Measurements from ENCODE around the gene GRIN2A.

The GRIN2A gene

GRCh38 chr16:9846362-9847099 lies 335.7 kb downstream of the GRIN2A start:
- DNase-seq = no peak

- DNase-seq = peak; percentile 15 to 27
These were observed 336.4 kb downstream of the GRIN2A start for GRCh38 chr16:9845661-9846361.

GRCh38 chr16:9844361-9844760 lies 337.9 kb downstream of the GRIN2A start:
- no peak for DNase-seq

- DNase-seq = no peak
These were observed 338.7 kb downstream of the GRIN2A start for GRCh38 chr16:9843424-9844018.

GRCh38 chr16:9840761-9841665 lies 341.2 kb downstream of the GRIN2A start:
- no peak for DNase-seq

- no peak for DNase-seq
These were observed 344.7 kb downstream of the GRIN2A start for GRCh38 chr16:9837481-9837880.

- no peak for DNase-seq
These were observed 346.0 kb downstream of the GRIN2A start for GRCh38 chr16:9836118-9836736.

GRCh38 chr16:9827062-9827752 lies 355.0 kb downstream of the GRIN2A start:
- DNase-seq = no peak

GRCh38 chr16:9826656-9827055 lies 355.6 kb downstream of the GRIN2A start:
- DNase-seq = no peak

GRCh38 chr16:9824200-9825068 lies 357.8 kb downstream of the GRIN2A start:
- no peak for DNase-seq

- no peak for DNase-seq
These were observed 358.7 kb downstream of the GRIN2A start for GRCh38 chr16:9823510-9823909.

- DNase-seq = no peak
These were observed 360.3 kb downstream of the GRIN2A start for GRCh38 chr16:9821970-9822369.

- no peak for DNase-seq
These were observed 360.9 kb downstream of the GRIN2A start for GRCh38 chr16:9821331-9821730.

GRCh38 chr16:9820476-9821246 lies 361.6 kb downstream of the GRIN2A start:
- DNase-seq = no peak

GRCh38 chr16:9818702-9819101 lies 363.5 kb downstream of the GRIN2A start:
- no peak for DNase-seq

GRCh38 chr16:9817586-9817985 lies 364.6 kb downstream of the GRIN2A start:
- no peak for DNase-seq

GRCh38 chr16:9816644-9817043 lies 365.6 kb downstream of the GRIN2A start:
- DNase-seq = no peak

- no peak for DNase-seq
These were observed 368.6 kb downstream of the GRIN2A start for GRCh38 chr16:9813665-9814064.

- DNase-seq = no peak
These were observed 374.0 kb downstream of the GRIN2A start for GRCh38 chr16:9808210-9808609.

- DNase-seq = no peak
These were observed 374.9 kb downstream of the GRIN2A start for GRCh38 chr16:9807302-9807701.

Measured in SW 1271 (cell line).